Measurements from ENCODE around the gene TBXA2R. TPM values are rescaled to one million over a fixed set of nuclear protein-coding genes. Genes with fewer than 3 reads are reported as not detected.
"Not testable (repeated sequence)": the region's sequence is repeated elsewhere in the genome, so short reads cannot be mapped to it uniquely, and the experiment has no call there.

Gene TBXA2R
- total RNA-seq, 1 donor from 2014 or later, result 0.99 TPM

- DNase-seq (ENCODE audit: low read depth in 2 of 2), result no peak
Observed at GRCh38 chr19:3639479-3639878, 32.8 kb upstream of the TBXA2R start.

DNA sequence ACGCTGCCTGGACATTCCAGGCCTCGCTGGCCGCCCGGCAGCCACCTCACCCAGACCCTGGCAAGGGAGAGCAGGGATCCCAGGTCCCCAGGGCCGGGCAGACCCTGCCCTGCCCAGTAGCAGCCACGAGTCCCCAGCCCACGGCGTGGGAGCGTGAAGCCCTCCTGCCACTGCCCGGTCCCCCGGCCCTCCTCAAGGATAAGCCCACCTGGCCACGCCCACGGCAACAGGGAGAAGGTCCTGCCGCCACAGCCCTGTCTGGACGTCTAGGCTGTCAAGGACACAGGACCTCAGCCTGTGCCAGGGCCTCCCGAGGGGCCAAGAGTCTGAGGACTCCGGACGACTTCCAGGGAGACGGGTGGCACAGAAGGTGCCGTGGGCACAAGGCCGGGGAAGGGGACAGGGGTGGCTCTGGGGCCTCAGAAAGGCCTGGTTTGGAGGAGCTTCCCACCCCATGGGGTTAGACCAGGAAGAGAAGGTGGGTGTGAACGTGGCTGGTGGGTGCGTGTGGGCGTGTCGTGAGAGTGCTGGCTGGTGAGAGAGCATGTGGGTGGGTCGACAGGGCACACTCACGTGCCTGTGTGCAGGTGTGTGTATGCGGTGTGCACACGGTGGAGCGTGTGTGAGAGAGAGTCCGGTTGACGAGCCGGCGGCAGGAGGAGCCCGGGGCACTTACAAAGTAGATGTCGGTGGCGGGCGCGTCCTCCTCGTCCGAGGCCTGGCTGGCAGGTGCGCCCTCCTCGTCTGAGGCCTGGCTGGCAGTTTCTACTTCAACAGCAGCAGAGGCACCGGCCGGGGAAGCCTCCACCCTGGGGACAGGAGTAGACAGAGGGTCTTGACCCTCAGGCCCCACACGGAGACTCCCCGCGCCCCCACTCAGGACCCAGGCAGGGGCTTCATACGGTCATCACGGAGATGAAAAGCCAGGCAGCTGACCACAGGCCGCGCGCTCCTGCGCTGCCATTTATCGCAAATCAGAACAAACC, 31.8 kb upstream of the TBXA2R start:
- no peak for DNase-seq (ENCODE audit: low read depth in 2 of 2)

DNA sequence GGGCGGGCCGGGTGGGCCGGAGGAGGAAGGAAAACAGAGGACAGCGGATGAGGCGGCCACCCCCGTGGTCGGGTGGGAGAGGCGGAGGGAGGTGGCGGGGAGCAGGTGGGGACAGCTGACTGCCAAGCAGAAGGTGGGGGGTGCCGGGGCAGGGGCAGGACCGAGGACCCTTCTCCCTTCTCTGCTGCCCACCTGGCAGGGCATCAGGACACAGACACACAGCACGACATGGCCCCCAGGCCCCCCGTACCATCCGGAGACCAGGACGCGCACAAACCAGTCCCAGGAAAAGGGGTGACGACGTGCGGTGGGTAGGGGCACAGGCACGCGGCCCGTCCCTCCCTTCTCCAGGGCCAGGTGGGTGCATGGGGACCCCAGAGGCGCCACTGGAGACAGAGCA, 30.9 kb upstream of the TBXA2R start:
- DNase-seq (ENCODE audit: low read depth in 2 of 2), result no peak

DNA sequence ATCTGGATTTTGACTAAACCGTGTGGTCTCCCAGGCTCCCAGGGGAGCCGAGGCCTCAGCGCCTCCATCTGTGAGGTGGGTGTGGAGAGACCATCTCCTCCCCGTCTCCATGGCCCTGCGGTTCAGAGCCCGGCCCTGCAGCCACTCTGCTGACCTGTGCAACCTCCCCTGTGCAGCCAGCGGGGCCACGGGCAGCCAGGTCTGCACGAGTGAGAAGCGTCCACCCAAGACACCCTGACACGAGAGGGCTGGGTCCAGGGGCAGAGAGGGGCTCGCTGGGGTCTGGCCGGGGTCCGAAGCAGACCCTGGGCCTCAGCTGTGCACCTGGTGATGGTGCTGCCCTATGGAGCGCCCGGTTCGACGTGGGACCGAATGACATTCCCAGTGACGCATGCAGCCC, 30.3 kb upstream of the TBXA2R start:
- no peak for DNase-seq (ENCODE audit: low read depth in 2 of 2)

DNA sequence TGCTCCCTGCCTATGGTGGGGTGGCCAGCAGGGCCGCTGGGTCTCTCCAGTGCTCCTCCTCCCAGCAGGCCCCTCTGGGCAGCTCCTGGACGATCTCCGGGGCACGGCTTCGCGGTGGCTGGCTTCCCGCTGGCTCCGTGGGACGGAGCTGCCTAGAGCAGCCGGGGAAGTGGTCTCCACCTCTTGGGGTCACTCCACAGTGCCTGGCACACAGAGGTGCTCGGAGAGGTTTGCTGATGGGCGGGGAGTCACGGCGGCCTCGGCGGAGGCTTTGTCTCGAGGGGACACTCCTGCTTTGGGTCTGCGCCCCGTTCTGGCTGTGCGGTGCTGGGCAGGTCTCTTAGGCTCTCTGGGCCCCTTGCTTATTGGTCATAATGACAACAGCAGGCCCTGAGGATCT, 29.8 kb upstream of the TBXA2R start:
- DNase-seq (ENCODE audit: low read depth in 2 of 2), result no peak

GRCh38 chr19:3634496-3635045, 27.9 kb upstream of the TBXA2R start:
- no peak for DNase-seq (ENCODE audit: low read depth in 2 of 2)

- no peak for DNase-seq (ENCODE audit: low read depth in 2 of 2)
Observed at GRCh38 chr19:3633559-3633988, 26.9 kb upstream of the TBXA2R start.

DNA sequence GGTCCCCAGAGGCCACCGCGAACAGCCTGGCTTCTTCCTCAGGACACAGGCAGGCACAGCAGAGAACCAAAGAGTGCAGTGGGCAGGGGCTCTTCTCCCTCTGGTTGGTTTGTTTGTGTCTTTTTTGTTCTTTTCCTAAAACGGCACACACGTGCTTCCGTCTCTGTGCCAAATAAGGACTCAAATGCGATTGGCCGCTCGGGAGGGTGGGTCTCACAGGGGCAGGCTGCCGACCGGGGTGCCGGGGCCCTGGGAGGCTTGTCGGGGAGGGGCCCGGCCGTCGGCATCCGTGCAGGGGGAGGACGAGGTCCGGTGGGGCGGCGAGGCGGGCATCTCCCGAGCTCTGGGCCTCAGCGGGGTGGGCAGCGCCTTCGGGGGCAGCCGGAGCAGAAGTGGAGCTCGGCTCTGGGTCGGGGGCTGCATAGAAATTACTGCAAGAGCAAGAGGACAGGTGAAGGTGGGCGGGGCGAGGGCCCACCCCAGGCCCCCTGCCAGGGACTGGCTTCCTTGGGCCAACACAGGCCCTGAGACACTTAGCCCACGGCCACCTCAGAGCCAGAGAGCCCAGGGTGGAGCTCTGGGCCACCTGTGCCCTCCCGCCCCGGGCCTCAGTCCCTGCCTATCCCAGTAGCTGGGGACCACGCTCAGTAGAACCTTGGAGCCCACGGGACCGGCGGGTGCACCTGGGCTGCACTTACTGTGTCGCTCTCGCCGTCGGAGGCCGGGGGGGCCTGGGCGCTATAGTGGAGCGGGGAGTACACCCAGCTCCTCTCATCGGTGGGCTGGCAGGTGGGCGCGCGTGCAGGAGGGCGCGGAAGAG, 26.3 kb upstream of the TBXA2R start:
- DNase-seq (ENCODE audit: low read depth in 2 of 2), result no peak

DNA sequence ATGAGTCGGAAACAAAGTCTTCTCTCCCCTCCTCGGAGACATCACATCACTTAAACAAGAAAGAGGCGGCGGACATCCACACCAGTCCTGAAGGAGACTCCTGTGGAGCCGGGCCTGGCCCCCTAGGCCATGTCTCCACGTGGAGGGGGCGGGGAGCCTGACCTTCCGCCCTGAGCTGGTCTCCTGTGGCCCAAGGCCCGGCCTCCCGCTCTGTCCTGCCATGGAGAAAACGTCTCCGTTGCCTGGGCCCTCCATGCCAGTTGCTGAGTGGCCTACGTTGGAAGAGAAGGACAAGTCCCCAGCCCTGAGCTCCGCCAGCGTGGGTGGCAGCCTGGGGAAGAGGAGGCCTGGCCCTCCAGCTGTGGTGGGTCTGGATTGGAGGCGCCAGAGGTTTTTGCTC, 25.4 kb upstream of the TBXA2R start:
- DNase-seq (ENCODE audit: low read depth in 2 of 2), result no peak

- DNase-seq (ENCODE audit: low read depth in 2 of 2), result no peak
Observed at GRCh38 chr19:3631053-3631861, 24.6 kb upstream of the TBXA2R start.

DNA sequence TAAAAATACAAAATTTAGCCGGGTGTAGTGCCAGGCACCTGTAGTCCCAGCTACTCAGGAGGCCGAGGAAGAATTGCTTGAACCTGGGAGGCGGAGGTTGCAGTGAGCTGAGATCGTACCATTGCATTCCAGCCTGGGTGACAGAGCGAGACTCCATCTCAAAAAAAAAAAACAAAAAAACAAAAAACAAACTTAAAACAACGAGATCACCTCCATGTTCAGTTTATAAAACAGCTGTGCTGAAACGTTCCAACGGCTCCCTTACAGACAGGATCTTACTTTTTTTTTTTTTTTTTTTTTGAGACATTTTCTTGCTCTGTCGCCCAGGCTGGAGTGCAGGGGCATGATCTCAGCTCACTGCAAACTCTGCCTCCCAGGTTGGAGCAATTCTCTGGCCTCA, 22.1 kb upstream of the TBXA2R start:
- not testable (repeated sequence) for DNase-seq (ENCODE audit: low read depth in 2 of 2)

GRCh38 chr19:3627351-3627723, 20.7 kb upstream of the TBXA2R start:
- DNase-seq (ENCODE audit: low read depth in 2 of 2), result no peak

DNA sequence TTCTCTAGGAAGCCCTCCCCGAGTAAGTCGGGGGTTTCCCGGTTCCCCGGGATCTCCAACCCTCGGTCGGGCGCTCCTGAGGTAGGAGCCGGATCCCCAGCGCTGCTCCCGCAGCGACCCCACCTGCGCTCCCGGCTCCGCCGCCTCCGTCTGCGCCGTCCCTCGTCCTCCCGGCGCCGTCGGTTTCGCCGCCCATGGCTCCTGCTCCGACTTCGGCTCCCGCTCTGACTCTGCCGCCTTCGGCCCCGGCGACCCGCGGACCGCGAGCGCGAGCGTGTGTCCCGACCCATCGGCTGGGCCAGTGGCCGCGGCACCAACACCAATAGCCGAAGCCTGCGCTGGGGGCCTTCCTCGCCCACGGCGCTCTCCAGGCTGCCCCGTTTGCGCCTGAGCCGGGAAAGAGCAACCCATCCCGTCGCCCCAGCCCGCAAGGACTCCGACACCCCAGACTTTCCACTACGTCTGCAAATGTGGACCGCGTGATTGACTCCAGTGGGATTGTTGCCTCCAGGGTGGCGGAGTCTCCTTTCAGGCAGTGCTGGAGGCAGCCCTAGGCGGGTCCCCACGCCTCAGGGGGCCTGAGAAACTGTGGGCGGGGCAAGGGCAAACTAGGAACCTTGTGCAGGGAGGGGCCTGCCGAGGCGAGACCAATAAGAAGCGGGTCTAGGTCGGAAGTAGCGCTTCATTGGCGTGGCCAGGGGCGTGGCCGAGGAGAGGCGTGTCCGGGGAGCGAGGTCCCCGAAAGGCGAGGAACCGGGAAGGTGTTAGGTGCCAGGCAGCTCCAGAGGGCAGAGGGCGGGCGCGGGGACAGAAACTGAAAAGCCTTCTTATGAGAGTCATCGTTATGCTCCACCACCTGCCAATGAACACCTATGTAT, 20.0 kb upstream of the TBXA2R start, which contains the start of gene CACTIN:
CACTIN (minus strand) TSS at position 318 of the 878 bp plus-strand sequence; CDS start at position 290, 28 bp downstream.
- DNase-seq (ENCODE audit: low read depth in 2 of 2), result peak; percentile 97 to 98

DNA sequence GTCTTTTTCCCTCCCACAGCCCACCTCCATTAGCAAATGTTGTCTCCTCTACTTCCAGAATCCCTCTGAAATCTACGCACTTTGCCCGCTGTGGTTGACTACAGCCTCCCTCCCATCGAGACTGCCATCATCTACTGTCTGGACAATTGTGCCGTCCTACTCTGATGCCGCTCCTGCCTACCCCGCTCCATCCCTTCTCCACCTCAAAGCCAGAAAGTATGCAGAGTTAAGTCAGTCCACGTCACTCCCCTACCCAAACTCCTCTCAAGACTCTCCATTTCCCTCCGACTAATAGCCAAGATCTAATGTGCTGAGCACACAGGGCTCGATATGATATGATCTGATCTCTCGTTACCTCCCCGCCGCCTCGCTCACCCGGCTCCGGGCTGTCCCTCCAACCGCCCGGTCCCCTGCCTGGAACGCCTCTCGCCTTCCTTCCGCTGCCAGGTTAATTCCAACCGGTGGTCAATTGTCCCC, 19.4 kb upstream of the TBXA2R start:
- DNase-seq (ENCODE audit: low read depth in 2 of 2), result no peak

DNA sequence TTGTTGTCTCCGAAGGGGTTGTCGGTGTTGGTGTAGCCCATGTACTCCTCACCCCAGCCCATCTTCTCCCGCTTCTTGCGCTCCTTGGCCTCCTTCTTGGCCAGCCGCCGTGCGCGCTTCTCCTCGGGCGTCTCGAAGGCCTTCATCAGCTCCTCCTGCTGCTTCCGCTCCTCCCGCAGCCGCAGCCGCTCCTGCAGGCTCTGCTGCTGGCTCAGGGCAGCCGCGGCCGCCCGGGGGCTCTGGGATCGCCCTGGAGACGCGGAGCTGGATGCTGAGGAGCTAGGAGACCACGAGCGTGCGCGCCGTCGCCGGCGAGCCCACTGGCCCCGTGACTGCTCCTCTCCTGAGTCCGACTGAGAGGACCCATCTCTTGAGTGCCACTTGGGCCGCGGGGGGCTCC, 17.0 kb upstream of the TBXA2R start:
- no peak for DNase-seq (ENCODE audit: low read depth in 2 of 2)

- DNase-seq (ENCODE audit: low read depth in 2 of 2), result no peak
Observed at GRCh38 chr19:3622224-3622623, 15.5 kb upstream of the TBXA2R start.

DNA sequence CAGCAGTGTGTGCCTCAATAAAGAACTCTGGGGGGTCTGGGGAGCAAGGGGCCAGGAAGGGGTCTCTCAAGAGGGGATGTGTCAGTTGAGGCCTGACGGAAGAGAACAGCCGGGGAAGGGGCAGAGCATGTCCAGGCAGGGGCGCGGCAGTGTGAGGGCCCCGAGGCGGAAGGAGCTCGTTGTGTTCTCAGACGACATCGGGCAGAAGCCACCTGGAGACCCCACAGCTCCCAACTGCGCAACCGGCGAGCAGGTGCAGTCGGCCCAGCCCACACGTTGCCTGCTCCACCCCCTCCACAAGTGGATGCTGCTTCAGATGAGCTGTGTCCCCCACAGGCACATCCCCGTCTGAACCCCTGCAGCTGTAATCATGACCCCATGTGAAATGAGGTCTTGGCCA, 15.0 kb upstream of the TBXA2R start:
- DNase-seq (ENCODE audit: low read depth in 2 of 2), result no peak

DNA sequence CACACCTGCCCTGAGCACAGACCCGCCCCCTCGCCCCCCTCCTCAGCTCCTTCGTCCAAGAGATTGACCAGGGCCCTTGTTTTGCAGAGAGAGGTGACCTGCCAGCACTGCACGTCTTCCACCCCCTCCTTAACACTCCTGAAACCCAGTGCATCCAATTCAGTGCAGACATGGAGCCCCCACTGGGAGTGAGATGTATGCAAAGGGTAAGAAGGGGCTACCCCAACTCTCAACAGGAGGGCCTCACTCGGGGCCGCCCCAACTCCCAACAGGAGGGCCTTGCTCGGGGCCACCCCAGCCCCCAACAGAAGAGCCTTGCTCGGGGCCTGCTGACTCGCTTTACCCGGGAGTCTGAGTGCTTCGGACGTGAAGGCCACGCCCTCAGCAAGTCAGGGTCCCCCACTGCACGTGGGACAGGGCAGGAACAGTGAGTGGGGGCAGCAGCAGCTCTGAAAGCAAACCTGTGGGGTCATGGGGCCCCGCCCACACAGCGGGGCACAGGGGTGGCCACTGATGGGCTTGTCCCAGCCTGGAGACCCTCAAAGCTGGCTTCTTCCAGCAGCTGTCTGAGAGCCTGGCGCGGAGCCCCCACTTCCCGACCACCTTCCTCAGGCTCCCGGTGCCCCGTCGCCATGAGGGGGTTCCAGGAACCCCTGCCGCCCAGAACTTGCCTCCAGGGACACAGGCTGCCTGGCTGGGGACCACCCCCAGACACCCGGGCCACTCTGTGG, 14.3 kb upstream of the TBXA2R start:
- no peak for DNase-seq (ENCODE audit: low read depth in 2 of 2)

- no peak for DNase-seq (ENCODE audit: low read depth in 2 of 2)
Observed at GRCh38 chr19:3620145-3620816, 13.6 kb upstream of the TBXA2R start.
